Stomach (tissue), 4 donors: ENCODE measurements around the gene SCGN.

Source experiments
- CTCF ChIP-seq, 7 experiments: fragments of 450-650 bp in 4 of 7; fragments of 200-600 bp in 3 of 7; sonication (generic) in 3 of 7; IDR thresholded peaks; one replicate each; pipeline ENCODE4 v1.5.1; 2016 to 2019; ENCODE audit warnings: antibody characterized with exemption in 7 of 7, control low read depth in 2 of 7, mild to moderate bottlenecking in 1 of 7
- EP300 ChIP-seq: sonication (generic); formaldehyde crosslinking; IDR thresholded peaks from one replicate; pipeline ENCODE4 v1.6.1; 2017; ENCODE audit warnings: antibody characterized with exemption

GRCh38 chr6:25615471-25615870, 36.5 kb upstream of the SCGN start:
- TF ChIP-seq CTCF (IDR thresholded peaks at IDR 0.05) (no peak), EP300 (no peak)
